Measurements from ENCODE around the gene CACNG7.

CACNG7 gene

GRCh38 chr19:53977991-53978731, 69.1 kb downstream of the CACNG7 start:
- H3K4me3 ChIP-seq = no peak overlapping the region

GRCh38 chr19:53978975-53979801, 70.1 kb downstream of the CACNG7 start:
- peak overlapping the region in 1 of 7 experiments; percentile 27 for H3K4me3 ChIP-seq
- no peak overlapping the region for H3K27ac ChIP-seq

More at GRCh38 chr19:53977991-53978731, 69.1 kb downstream of the CACNG7 start:
- no peak overlapping the region for H3K27ac ChIP-seq

GRCh38 chr19:53980539-53981375, 71.7 kb downstream of the CACNG7 start:
- H3K4me3 ChIP-seq = peak overlapping the region in 3 of 7 experiments; percentile 7 to 27 (median 11)
- H3K27ac ChIP-seq = peak overlapping the region in 1 of 21 experiments; percentile 59

- Histone ChIP-seq H3K4me3 (peak overlapping the region in 2 of 7 experiments; percentile 11 to 23), H3K27ac (peak overlapping the region in 2 of 21 experiments; percentile 49 to 57)
Measured at GRCh38 chr19:53981376-53981951, 72.4 kb downstream of the CACNG7 start.

- Histone ChIP-seq H3K27ac (peak overlapping the region in 3 of 21 experiments; percentile 10 to 57 (median 49)), H3K4me3 (peak overlapping the region in 4 of 7 experiments; percentile 11 to 25 (median 23))
Measured at GRCh38 chr19:53982001-53982451, 72.9 kb downstream of the CACNG7 start.

- H3K27ac ChIP-seq = no peak overlapping the region
- H3K4me3 ChIP-seq = peak overlapping the region in 2 of 7 experiments; percentile 19 to 25
Measured at GRCh38 chr19:53982611-53983010, 73.5 kb downstream of the CACNG7 start.

- Histone ChIP-seq H3K27ac (no peak overlapping the region), H3K4me3 (no peak overlapping the region)
Measured at GRCh38 chr19:53983457-53984289, 74.6 kb downstream of the CACNG7 start.

GRCh38 chr19:53985863-53986262, 76.8 kb downstream of the CACNG7 start:
- no peak overlapping the region for H3K27ac ChIP-seq

GRCh38 chr19:53988981-53989380, 79.9 kb downstream of the CACNG7 start:
- Histone ChIP-seq H3K4me3 (no peak overlapping the region), H3K27ac (no peak overlapping the region)

More at GRCh38 chr19:53985863-53986262, 76.8 kb downstream of the CACNG7 start:
- no peak overlapping the region for H3K4me3 ChIP-seq

- H3K27ac ChIP-seq = no peak overlapping the region
- H3K4me3 ChIP-seq = no peak overlapping the region
Measured at GRCh38 chr19:53989600-53990533, 80.8 kb downstream of the CACNG7 start.

GRCh38 chr19:53991224-53992113, 82.4 kb downstream of the CACNG7 start, which contains the start of gene CACNG6:
Gene CACNG6 (plus strand): TSS chr19:53991637. CDS start chr19:53992878, 1,241 bp downstream.
- Histone ChIP-seq H3K27ac (no peak within 1 kb of the TSS), H3K4me3 (peak within 1 kb of the TSS in 3 of 7 experiments; percentile 7 to 28 (median 17))

GRCh38 chr19:53992211-53992610, 83.1 kb downstream of the CACNG7 start:
- Histone ChIP-seq H3K4me3 (no peak overlapping the region), H3K27ac (no peak overlapping the region)

- Histone ChIP-seq H3K4me3 (no peak overlapping the region), H3K27ac (no peak overlapping the region)
Measured at GRCh38 chr19:53992815-53993214, 83.7 kb downstream of the CACNG7 start.

GRCh38 chr19:53993448-53993847, 84.4 kb downstream of the CACNG7 start:
- Histone ChIP-seq H3K4me3 (no peak overlapping the region), H3K27ac (no peak overlapping the region)
